SK-N-SH (cell line): Measurements from ENCODE around the gene MBNL2. TPM values are rescaled to one million over a fixed set of nuclear protein-coding genes. Genes with fewer than 3 reads are reported as not detected.
A peak's percentile ranks its signal among the peaks of the same experiment; 100 is the strongest.

Experiments
- CTCF ChIA-PET: fragments of 300-600, 350-600 bp; formaldehyde crosslinking; extraction: SDS; loops from one replicate; lab custom pipeline; 2021; lab: Yijun Ruan, JAX
- POLR2A ChIA-PET: fragments of 350-600 bp; sonication (Branson Sonifier 250); formaldehyde crosslinking; extraction: SDS; loops from one replicate; lab custom pipeline; 2020; ENCODE audit warnings: antibody characterized with exemption, inconsistent platforms; lab: Yijun Ruan, JAX
- DNase-seq: peaks from one replicate; pipeline ENCODE4 v3.0.0; 2012
- H2AFZ ChIP-seq: fragments of 200-600 bp; sonication (generic); 2 replicates; pipeline ENCODE4 v1.8.1; 2016; ENCODE audit warnings: antibody characterized with exemption, mild to moderate bottlenecking, low read depth
- H3F3A ChIP-seq: fragments of 200-600 bp; sonication (generic); replicated peaks from 2 replicates; pipeline ENCODE3; 2016; ENCODE audit warnings: antibody characterized with exemption, mild to moderate bottlenecking; ENCODE audit not compliant: insufficient read depth
- H3K27ac ChIP-seq, 2 experiments: fragments of 200-500 bp in 1 of 2; fragments of 200-600 bp in 1 of 2; sonication (Bioruptor generic) in 1 of 2; sonication (generic), shearing (Covaris generic) in 1 of 2; 2 replicates each; pipeline versions ENCODE4 v1.5.1 to v1.6.1; 2014 to 2016; ENCODE audit warnings: low read depth in 2 of 2, inconsistent platforms in 1 of 2, low read length in 1 of 2, mild to moderate bottlenecking in 1 of 2, mixed read lengths in 1 of 2
- H3K27me3 ChIP-seq: fragments of 200-600 bp; sonication (generic), shearing (Covaris generic); 2 replicates; pipeline ENCODE4 v1.6.1; 2016; ENCODE audit warnings: mixed run types; ENCODE audit not compliant: insufficient read depth
- H3K36me3 ChIP-seq, 2 experiments: fragments of 200-500 bp in 1 of 2; fragments of 200-600 bp in 1 of 2; sonication (Bioruptor generic) in 1 of 2; sonication (generic) in 1 of 2; replicated peaks in 1 of 2; 2 replicates each; pipeline versions ENCODE3 to v1.5.1; 2014 to 2016; ENCODE audit warnings: low read length in 1 of 2, mild to moderate bottlenecking in 1 of 2; ENCODE audit not compliant: insufficient read depth in 2 of 2, control insufficient read depth in 1 of 2
- H3K4me1 ChIP-seq, 2 experiments: fragments of 200-500 bp in 1 of 2; fragments of 200-600 bp in 1 of 2; sonication (Bioruptor generic) in 1 of 2; sonication (generic), shearing (Covaris generic) in 1 of 2; 2 replicates each; pipeline versions ENCODE4 v1.5.1 to v1.6.1; 2014 to 2016; ENCODE audit warnings: low read depth in 1 of 2, low read length in 1 of 2, mixed run types in 1 of 2; ENCODE audit not compliant: insufficient read depth in 2 of 2, control insufficient read depth in 1 of 2
- H3K4me2 ChIP-seq: fragments of 200-600 bp; sonication (generic), shearing (Covaris generic); 2 replicates; pipeline ENCODE4 v1.6.1; 2017; ENCODE audit warnings: mixed run types
- H3K4me3 ChIP-seq, 2 experiments: fragments of 200-500 bp in 1 of 2; fragments of 200-600 bp in 1 of 2; sonication (Bioruptor generic) in 1 of 2; sonication (generic), shearing (Covaris generic) in 1 of 2; 2 replicates each; pipeline versions ENCODE4 v1.5.1 to v1.8.1; 2014 to 2016; ENCODE audit warnings: low read depth in 2 of 2, inconsistent platforms in 1 of 2, low read length in 1 of 2, mild to moderate bottlenecking in 1 of 2, mixed read lengths in 1 of 2, moderate library complexity in 1 of 2
- H3K79me2 ChIP-seq: fragments of 200-600 bp; sonication (generic); 2 replicates; pipeline ENCODE4 v1.8.1; 2017; ENCODE audit warnings: mild to moderate bottlenecking; ENCODE audit not compliant: insufficient read depth
- H3K9ac ChIP-seq: fragments of 200-600 bp; sonication (generic); 2 replicates; pipeline ENCODE4 v1.6.1; 2017; ENCODE audit warnings: mixed run types
- H3K9me2 ChIP-seq: fragments of 200-600 bp; sonication (generic); 2 replicates; pipeline ENCODE4 v1.6.1; 2017; ENCODE audit warnings: mixed run types
- H3K9me3 ChIP-seq: fragments of 200-600 bp; sonication (generic); 2 replicates; pipeline ENCODE4 v1.6.1; 2017; ENCODE audit warnings: mixed run types, mild to moderate bottlenecking, moderate library complexity
- H4K20me1 ChIP-seq: fragments of 200-600 bp; sonication (generic); 2 replicates; pipeline ENCODE4 v1.6.1; 2017; ENCODE audit warnings: mild to moderate bottlenecking, mixed run types; ENCODE audit not compliant: insufficient read depth
- ELF1 ChIP-seq: IDR thresholded peaks from 2 replicates; pipeline ENCODE4 v1.4.0; 2012
- EZH2phosphoT487 ChIP-seq: fragments of 200-600 bp; sonication (generic); IDR thresholded peaks from 2 replicates; pipeline ENCODE4 v1.6.1; 2017; ENCODE audit warnings: low read depth, mixed run types, mild to moderate bottlenecking, antibody characterized with exemption, moderate library complexity, borderline replicate concordance
- FOSL2 ChIP-seq: IDR thresholded peaks from 2 replicates; pipeline ENCODE4 v1.4.0; 2012; ENCODE audit warnings: low read depth, mild to moderate bottlenecking, moderate library complexity, borderline replicate concordance
- MEF2A ChIP-seq: IDR thresholded peaks from 2 replicates; pipeline ENCODE4 v1.4.0; 2012; ENCODE audit warnings: low read depth, borderline replicate concordance
- REST ChIP-seq: IDR thresholded peaks from 2 replicates; pipeline ENCODE4 v1.6.1; 2012; ENCODE audit warnings: mild to moderate bottlenecking, low read depth, low read length, moderate library complexity
- RXRA ChIP-seq: IDR thresholded peaks from 2 replicates; pipeline ENCODE4 v1.4.0; 2012; ENCODE audit warnings: low read depth, mild to moderate bottlenecking, borderline replicate concordance
- SIN3A ChIP-seq: IDR thresholded peaks from 2 replicates; pipeline ENCODE4 v1.6.1; 2012; ENCODE audit warnings: low read depth, mild to moderate bottlenecking, low read length, moderate library complexity, borderline replicate concordance
- TAF1 ChIP-seq: IDR thresholded peaks from 2 replicates; pipeline ENCODE4 v1.6.1; 2012; ENCODE audit warnings: low read depth, mild to moderate bottlenecking, low read length, moderate library complexity, borderline replicate concordance
- WGBS: methylation state at CpG from one replicate; pipeline ENCODE4 v1.1.6; 2017; ENCODE audit warnings: low lambda C conversion rate; 5-methylcytosine and 5-hydroxymethylcytosine counted together
- polyA plus RNA-seq, 3 experiments: library from polyadenylated mRNA; depleted of rRNA; stranded (reverse); fragments of >200 nt; gene quantifications; 2 replicates each; pipeline ENCODE4 v1.2.3, GENCODE V29; 2012
- TF ChIP-seq, protein P1 (sequence below): fragments of 200-600 bp; sonication (generic); IDR thresholded peaks from 2 replicates; pipeline ENCODE4 v1.6.1; 2017; ENCODE audit warnings: antibody characterized with exemption, mild to moderate bottlenecking, moderate library complexity
- TF ChIP-seq, protein P2 (sequence below): fragments of 150-350 bp; IDR thresholded peaks from 2 replicates; pipeline ENCODE4 v1.6.1; 2017; ENCODE audit warnings: antibody characterized with exemption, low read length, low read depth, borderline replicate concordance

Gene MBNL2
- polyA plus RNA-seq, 1 of the 3 experiments (the other 2 are of a cell fraction): 24.5 TPM

GRCh38 chr13:97261254-97262005 lies 39.3 kb downstream of the MBNL2 start:
- DNase-seq: no peak
- Histone ChIP-seq H3K4me1 (peaks cover 36 to 47% of the 10 kb centered on the region in 2 experiments), H3F3A (peaks cover 51% of the 10 kb centered on the region), H2AFZ (no peak overlapping the region), H3K27me3 (no peaks in the 10 kb centered on the region), H3K4me2 (no peak overlapping the region), H3K4me3 (no peak overlapping the region), H3K27ac (peak overlapping the region in 1 of 2 experiments; percentile 97; a peak in 2 of 4 replicates), H4K20me1 (no peaks in the 10 kb centered on the region), H3K36me3 (peaks cover 7 to 33% of the 10 kb centered on the region in 2 experiments), H3K9me2 (no peaks in the 10 kb centered on the region), H3K9ac (no peak overlapping the region), H3K9me3 (no peaks in the 10 kb centered on the region), H3K79me2 (peaks cover 96% of the 10 kb centered on the region)
- TF ChIP-seq EZH2phosphoT487 (no peak), ELF1 (no peak), RXRA (no peak), FOSL2 (no peak), TAF1 (no peak), REST (no peak), SIN3A (no peak), MEF2A (no peak)
- TF ChIP-seq, protein P1, sequence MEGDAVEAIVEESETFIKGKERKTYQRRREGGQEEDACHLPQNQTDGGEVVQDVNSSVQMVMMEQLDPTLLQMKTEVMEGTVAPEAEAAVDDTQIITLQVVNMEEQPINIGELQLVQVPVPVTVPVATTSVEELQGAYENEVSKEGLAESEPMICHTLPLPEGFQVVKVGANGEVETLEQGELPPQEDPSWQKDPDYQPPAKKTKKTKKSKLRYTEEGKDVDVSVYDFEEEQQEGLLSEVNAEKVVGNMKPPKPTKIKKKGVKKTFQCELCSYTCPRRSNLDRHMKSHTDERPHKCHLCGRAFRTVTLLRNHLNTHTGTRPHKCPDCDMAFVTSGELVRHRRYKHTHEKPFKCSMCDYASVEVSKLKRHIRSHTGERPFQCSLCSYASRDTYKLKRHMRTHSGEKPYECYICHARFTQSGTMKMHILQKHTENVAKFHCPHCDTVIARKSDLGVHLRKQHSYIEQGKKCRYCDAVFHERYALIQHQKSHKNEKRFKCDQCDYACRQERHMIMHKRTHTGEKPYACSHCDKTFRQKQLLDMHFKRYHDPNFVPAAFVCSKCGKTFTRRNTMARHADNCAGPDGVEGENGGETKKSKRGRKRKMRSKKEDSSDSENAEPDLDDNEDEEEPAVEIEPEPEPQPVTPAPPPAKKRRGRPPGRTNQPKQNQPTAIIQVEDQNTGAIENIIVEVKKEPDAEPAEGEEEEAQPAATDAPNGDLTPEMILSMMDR: no peak
- TF ChIP-seq, protein P2, sequence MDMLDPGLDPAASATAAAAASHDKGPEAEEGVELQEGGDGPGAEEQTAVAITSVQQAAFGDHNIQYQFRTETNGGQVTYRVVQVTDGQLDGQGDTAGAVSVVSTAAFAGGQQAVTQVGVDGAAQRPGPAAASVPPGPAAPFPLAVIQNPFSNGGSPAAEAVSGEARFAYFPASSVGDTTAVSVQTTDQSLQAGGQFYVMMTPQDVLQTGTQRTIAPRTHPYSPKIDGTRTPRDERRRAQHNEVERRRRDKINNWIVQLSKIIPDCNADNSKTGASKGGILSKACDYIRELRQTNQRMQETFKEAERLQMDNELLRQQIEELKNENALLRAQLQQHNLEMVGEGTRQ: no peak
- ChIA-PET POLR2A (no interaction called here), CTCF (no interaction called here)
- 93% methylated on average over 9 of the region's 9 CpGs for WGBS
